Measurements from ENCODE around the gene CCDC102A. TPM values are rescaled to one million over a fixed set of nuclear protein-coding genes. Genes with fewer than 3 reads are reported as not detected.

The CCDC102A gene
- total and polyA plus RNA-seq, 9 of the 15 experiments (the other 6 are each of a cell fraction or from before 2014, with no cell fraction given): 0.03 to 4.9 (median 1.4) TPM

DNA sequence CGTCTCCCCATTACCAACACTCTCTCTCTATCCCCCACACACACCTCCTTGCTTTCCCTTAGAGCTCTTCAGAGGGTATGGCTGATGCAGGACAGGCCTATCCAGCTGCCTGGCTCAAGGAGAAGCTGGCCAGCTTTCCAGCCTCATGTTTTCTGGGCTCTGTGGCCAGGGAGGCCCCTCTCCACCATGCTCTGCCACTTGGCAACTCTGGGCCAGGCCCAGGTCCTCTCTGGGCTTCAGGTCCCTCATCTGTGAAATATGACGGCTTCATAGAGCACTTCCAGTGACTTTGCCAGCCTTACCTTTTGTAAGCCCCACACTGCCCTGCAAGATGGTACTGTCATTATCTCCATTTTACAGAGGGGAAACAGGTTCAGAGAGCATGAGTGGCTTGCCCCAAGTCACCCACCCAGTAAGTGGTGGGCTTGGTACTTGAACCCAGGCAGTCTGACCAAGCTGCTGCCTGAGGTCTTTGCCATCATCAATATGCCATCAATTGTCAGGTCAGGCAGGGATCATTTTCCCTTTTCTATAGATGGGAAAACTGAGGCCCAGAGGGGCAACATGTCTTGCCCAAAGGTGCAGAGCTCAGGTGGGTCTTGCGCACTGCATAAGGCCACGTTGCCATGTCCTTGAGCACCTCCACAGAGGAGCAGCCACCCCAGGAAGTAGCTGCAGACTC, 5.5 kb upstream of the CCDC102A start (continued):
- TF ChIP-seq HOXB6 (CRISPR knock-in tag; IDR thresholded peaks at IDR 0.05; ENCODE audit: borderline replicate concordance) (no peak), ZBTB1 (CRISPR knock-in tag; IDR thresholded peaks at IDR 0.05; ENCODE audit: borderline replicate concordance, low read depth) (no peak), SMAD3 (CRISPR knock-in tag; conservative IDR thresholded peaks at IDR 0.05) (no peak), POLR2A (conservative IDR thresholded peaks at IDR 0.05) (no peak)

DNA sequence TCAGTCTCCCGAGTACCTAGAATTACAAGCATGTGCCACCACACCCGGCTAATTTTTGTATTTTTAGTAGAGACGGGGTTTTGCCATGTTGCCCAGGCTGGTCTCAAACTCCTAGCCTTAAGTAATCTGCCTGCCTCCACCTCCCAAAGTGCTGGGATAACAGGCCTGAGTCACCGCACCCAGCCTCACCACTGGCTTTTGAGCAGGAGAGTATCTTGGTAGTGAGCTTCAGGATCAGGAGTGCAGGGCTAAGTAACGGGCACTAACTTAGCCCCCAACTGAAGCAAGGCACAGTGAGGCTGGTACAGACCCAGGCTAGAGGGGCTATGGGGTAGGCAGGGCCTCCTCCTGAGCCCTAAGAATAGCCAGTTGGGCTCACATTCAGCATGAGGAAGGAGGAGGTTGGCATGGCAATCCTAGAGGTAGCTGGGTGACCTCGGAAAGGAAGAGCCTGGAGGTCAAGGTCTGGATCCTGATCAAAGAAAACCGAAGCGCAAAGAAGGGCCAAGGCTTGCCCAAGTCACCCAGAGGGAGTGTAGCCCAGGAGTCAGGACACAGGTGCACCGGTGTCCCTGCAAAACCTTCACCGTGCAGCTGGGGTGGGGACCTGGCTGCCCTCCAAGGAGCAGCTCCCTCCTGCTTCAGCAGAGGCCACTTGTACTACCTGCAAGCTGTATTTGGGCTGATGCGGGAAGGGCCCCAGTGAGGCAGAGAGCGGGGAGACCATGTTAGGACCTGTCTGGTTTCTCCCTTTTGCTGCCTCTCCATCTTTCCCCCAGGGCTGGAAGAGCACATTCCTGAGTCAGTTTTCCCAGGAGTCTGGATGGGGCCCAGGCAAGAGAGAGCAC, 4.8 kb upstream of the CCDC102A start:
- Histone ChIP-seq H4K20me1 (replicated peaks; ENCODE audit: control insufficient read depth, insufficient read depth, low read length) (no peaks in the 10 kb centered on the region), H3K27ac (ENCODE audit: extremely low read depth, low read depth, low read length) (no peak overlapping the region; the same call in 2 of the 3 replicates), H3K4me2 (ENCODE audit: insufficient read depth, low read length) (no peak overlapping the region), H3K9ac (ENCODE audit: insufficient read depth in 1 of 2, low read depth in 2 of 2, low read length in 2 of 2) (0 out of 4 replicates have a peak overlapping the region, but pooled peaks of 1 of the 2 experiments have one; percentile 50), H3K79me2 (ENCODE audit: control insufficient read depth, insufficient read depth, low read length) (no peaks in the 10 kb centered on the region), H3K27me3 (ENCODE audit: control insufficient read depth in 2 of 2, insufficient read depth in 2 of 2, low read length in 2 of 2) (no peaks in the 10 kb centered on the region), H3K4me1 (replicated peaks in 1 of 2; ENCODE audit: control insufficient read depth in 2 of 2, insufficient read depth in 2 of 2, low read length in 2 of 2) (peaks cover 17 to 42% of the 10 kb centered on the region in 2 experiments), H3K9me1 (ENCODE audit: control insufficient read depth, insufficient read depth, low read length) (no peaks in the 10 kb centered on the region), H3K4me3 (no peak overlapping the region), H2AFZ (ENCODE audit: low read depth, low read length) (no peak overlapping the region), H3K9me3 (replicated peaks; ENCODE audit: control insufficient read depth, insufficient read depth, low read depth, low read length) (no peaks in the 10 kb centered on the region), H3K36me3 (ENCODE audit: control insufficient read depth, insufficient read depth, low read length) (no peaks in the 10 kb centered on the region)
- TF ChIP-seq, protein P1, sequence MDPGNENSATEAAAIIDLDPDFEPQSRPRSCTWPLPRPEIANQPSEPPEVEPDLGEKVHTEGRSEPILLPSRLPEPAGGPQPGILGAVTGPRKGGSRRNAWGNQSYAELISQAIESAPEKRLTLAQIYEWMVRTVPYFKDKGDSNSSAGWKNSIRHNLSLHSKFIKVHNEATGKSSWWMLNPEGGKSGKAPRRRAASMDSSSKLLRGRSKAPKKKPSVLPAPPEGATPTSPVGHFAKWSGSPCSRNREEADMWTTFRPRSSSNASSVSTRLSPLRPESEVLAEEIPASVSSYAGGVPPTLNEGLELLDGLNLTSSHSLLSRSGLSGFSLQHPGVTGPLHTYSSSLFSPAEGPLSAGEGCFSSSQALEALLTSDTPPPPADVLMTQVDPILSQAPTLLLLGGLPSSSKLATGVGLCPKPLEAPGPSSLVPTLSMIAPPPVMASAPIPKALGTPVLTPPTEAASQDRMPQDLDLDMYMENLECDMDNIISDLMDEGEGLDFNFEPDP (CRISPR knock-in tag; IDR thresholded peaks at IDR 0.05): no peak
- TF ChIP-seq FOXA1 (IDR thresholded peaks at IDR 0.05; ENCODE audit: borderline replicate concordance): no peak
- WGBS (ENCODE audit: insufficient coverage, low coverage, missing lambda C conversion rate): 37% methylated on average over 12 of the region's 12 CpGs
- intact Hi-C loops (cut with micrococcal nuclease) (no loop called here), in situ Hi-C loops (cut with MboI) (no loop called here)
- FAIRE-seq (no peak), DNase-seq (ENCODE audit: extremely low read depth in 1 of 4, low spot score in 3 of 4) (peak in 1 of 4 experiments; percentile 3), ATAC-seq (no peak)
- POLR2A ChIA-PET: interaction anchor here (0.6 to 1.1 kb wide), 2 partner anchors 12 to 38 kb away, joined by 3 read pairs; no protein-coding TSS in a partner anchor
- no TSS peak for BruUV-seq (replicated peaks)
- CTCF ChIA-PET (ENCODE audit: low intra/inter-chr PET ratio): no interaction called here

Measured in K562 (cell line).